Measurements from ENCODE around the gene RRAGC.

- TF ChIP-seq BCL11A (IDR thresholded peaks at IDR 0.05; ENCODE audit: low read depth, low read length) = no peak
- TF ChIP-seq BRCA1 (IDR thresholded peaks at IDR 0.05; ENCODE audit: low read depth, low read length) = no peak
- TF ChIP-seq POLR2A (IDR thresholded peaks at IDR 0.05; ENCODE audit: low read depth, low read length) = no peak
- no peak for TF ChIP-seq FOXM1 (IDR thresholded peaks at IDR 0.05; ENCODE audit: low read depth, low read length)
- no peak for TF ChIP-seq CTCF (IDR thresholded peaks at IDR 0.05 in 2 of 3, conservative IDR thresholded peaks at IDR 0.05 in 1 of 3; ENCODE audit: control insufficient read depth in 2 of 3, extremely low read depth in 1 of 3, insufficient read depth in 1 of 3, low read depth in 3 of 3, low read length in 3 of 3)
- no peak for TF ChIP-seq HDAC2 (IDR thresholded peaks at IDR 0.05)
- no peak for TF ChIP-seq BHLHE40 (IDR thresholded peaks at IDR 0.05; ENCODE audit: borderline replicate concordance in 1 of 2, low read depth in 2 of 2, low read length in 1 of 2)
- no peak for TF ChIP-seq CBX3 (IDR thresholded peaks at IDR 0.05; ENCODE audit: borderline replicate concordance, low read depth)
- TF ChIP-seq YBX1 (IDR thresholded peaks at IDR 0.05) = no peak
- TF ChIP-seq, protein P1, sequence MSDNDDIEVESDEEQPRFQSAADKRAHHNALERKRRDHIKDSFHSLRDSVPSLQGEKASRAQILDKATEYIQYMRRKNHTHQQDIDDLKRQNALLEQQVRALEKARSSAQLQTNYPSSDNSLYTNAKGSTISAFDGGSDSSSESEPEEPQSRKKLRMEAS (IDR thresholded peaks at IDR 0.05; ENCODE audit: low read depth, low read length) = no peak
- no peak for TF ChIP-seq ZZZ3 (IDR thresholded peaks at IDR 0.05; ENCODE audit: control insufficient read depth, insufficient read length, low read depth)
- TF ChIP-seq CHD4 (IDR thresholded peaks at IDR 0.05) = no peak
Measured at GRCh38 chr1:38789498-38790169, 69.9 kb downstream of the RRAGC start.
